ENCODE measurements around the gene SCUBE1.

Gene SCUBE1

GRCh38 chr22:43213051-43213450, 130.1 kb downstream of the SCUBE1 start:
- H3K36me3 Mint-ChIP-seq (ENCODE audit: low read depth): peaks cover 22% of the 10 kb centered on the region
- no peak overlapping the region for H3K27ac Mint-ChIP-seq
- H3K4me1 Mint-ChIP-seq: peaks cover 41% of the 10 kb centered on the region
- peak; percentile 64 for DNase-seq
- no peaks in the 10 kb centered on the region for H3K9me3 Mint-ChIP-seq
- H3K4me3 Mint-ChIP-seq: no peak overlapping the region
- H3K27me3 Mint-ChIP-seq (ENCODE audit: low read depth, poor library complexity): peaks cover 11% of the 10 kb centered on the region
- no peak for TF ChIP-seq CTCF (IDR thresholded peaks at IDR 0.05)

- H3K36me3 Mint-ChIP-seq (ENCODE audit: low read depth): peaks cover 17% of the 10 kb centered on the region
- no peaks in the 10 kb centered on the region for H3K9me3 Mint-ChIP-seq
- peaks cover 37% of the 10 kb centered on the region for H3K4me1 Mint-ChIP-seq
- H3K27me3 Mint-ChIP-seq (ENCODE audit: low read depth, poor library complexity): peaks cover 8% of the 10 kb centered on the region
- H3K4me3 Mint-ChIP-seq: no peak overlapping the region
- no peak for DNase-seq
- no peak for TF ChIP-seq CTCF (IDR thresholded peaks at IDR 0.05)
- no peak overlapping the region for H3K27ac Mint-ChIP-seq
These were observed 130.7 kb downstream of the SCUBE1 start for GRCh38 chr22:43212434-43212952.

GRCh38 chr22:43211941-43212433, 131.2 kb downstream of the SCUBE1 start:
- Mint-ChIP-seq H3K4me1 (peaks cover 36% of the 10 kb centered on the region), H3K27me3 (ENCODE audit: low read depth, poor library complexity) (peaks cover 10% of the 10 kb centered on the region), H3K9me3 (no peaks in the 10 kb centered on the region), H3K36me3 (ENCODE audit: low read depth) (peaks cover 12% of the 10 kb centered on the region), H3K4me3 (no peak overlapping the region), H3K27ac (no peak overlapping the region)
- TF ChIP-seq CTCF (IDR thresholded peaks at IDR 0.05): no peak
- no peak for DNase-seq

GRCh38 chr22:43210631-43211515, 132.3 kb downstream of the SCUBE1 start:
- Mint-ChIP-seq H3K9me3 (no peaks in the 10 kb centered on the region), H3K27me3 (ENCODE audit: low read depth, poor library complexity) (peaks cover 15% of the 10 kb centered on the region), H3K4me1 (peaks cover 43% of the 10 kb centered on the region), H3K36me3 (ENCODE audit: low read depth) (peaks cover 12% of the 10 kb centered on the region), H3K4me3 (no peak overlapping the region), H3K27ac (no peak overlapping the region)
- no peak for DNase-seq
- TF ChIP-seq CTCF (IDR thresholded peaks at IDR 0.05): no peak

- Mint-ChIP-seq H3K27me3 (ENCODE audit: low read depth, poor library complexity) (peaks cover 11% of the 10 kb centered on the region), H3K9me3 (no peaks in the 10 kb centered on the region), H3K4me3 (no peak overlapping the region), H3K4me1 (peaks cover 37% of the 10 kb centered on the region), H3K27ac (no peak overlapping the region), H3K36me3 (ENCODE audit: low read depth) (peaks cover 3% of the 10 kb centered on the region)
- no peak for TF ChIP-seq CTCF (IDR thresholded peaks at IDR 0.05)
- DNase-seq: no peak
These were observed 133.2 kb downstream of the SCUBE1 start for GRCh38 chr22:43209971-43210370.

All from nephron progenitor cell (in vitro differentiated cells).